Activated CD4-positive, alpha-beta T cell treated with anti-CD3 and anti-CD28 coated beads, Interleukin-2, amount 50 U/mL, for 1 hour (primary cell): ENCODE measurements around the gene DYSF.

ENCODE experiments used
- DNase-seq: peaks from one replicate; pipeline ENCODE4 v3.0.0-alpha.2; 2020

The DYSF gene

GRCh38 chr2:71716697-71717624, 263.6 kb downstream of the DYSF start:
- no peak for DNase-seq

GRCh38 chr2:71718686-71719085, 265.3 kb downstream of the DYSF start:
- no peak for DNase-seq

GRCh38 chr2:71719520-71720282, 266.3 kb downstream of the DYSF start:
- DNase-seq: no peak

GRCh38 chr2:71720283-71720560, 266.9 kb downstream of the DYSF start:
- DNase-seq: no peak

GRCh38 chr2:71720596-71721361, 267.4 kb downstream of the DYSF start:
- no peak for DNase-seq

GRCh38 chr2:71721362-71721665, 268.0 kb downstream of the DYSF start:
- DNase-seq: no peak

GRCh38 chr2:71721669-71722068, 268.3 kb downstream of the DYSF start:
- no peak for DNase-seq

- no peak for DNase-seq
Measured at GRCh38 chr2:71722286-71722685, 268.9 kb downstream of the DYSF start.

- no peak for DNase-seq
Measured at GRCh38 chr2:71724793-71725192, 271.4 kb downstream of the DYSF start.

- no peak for DNase-seq
Measured at GRCh38 chr2:71725836-71726235, 272.5 kb downstream of the DYSF start.

- no peak for DNase-seq
Measured at GRCh38 chr2:71727562-71727961, 274.2 kb downstream of the DYSF start.

- DNase-seq: no peak
Measured at GRCh38 chr2:71728036-71728435, 274.7 kb downstream of the DYSF start.

GRCh38 chr2:71730785-71731383, 277.5 kb downstream of the DYSF start:
- no peak for DNase-seq

- no peak for DNase-seq
Measured at GRCh38 chr2:71734620-71735019, 281.3 kb downstream of the DYSF start.

- no peak for DNase-seq
Measured at GRCh38 chr2:71735676-71736075, 282.3 kb downstream of the DYSF start.
